ENCODE results near the gene SYT9.
A peak's percentile ranks its signal among the peaks of the same experiment; 100 is the strongest.

Gene SYT9

DNA sequence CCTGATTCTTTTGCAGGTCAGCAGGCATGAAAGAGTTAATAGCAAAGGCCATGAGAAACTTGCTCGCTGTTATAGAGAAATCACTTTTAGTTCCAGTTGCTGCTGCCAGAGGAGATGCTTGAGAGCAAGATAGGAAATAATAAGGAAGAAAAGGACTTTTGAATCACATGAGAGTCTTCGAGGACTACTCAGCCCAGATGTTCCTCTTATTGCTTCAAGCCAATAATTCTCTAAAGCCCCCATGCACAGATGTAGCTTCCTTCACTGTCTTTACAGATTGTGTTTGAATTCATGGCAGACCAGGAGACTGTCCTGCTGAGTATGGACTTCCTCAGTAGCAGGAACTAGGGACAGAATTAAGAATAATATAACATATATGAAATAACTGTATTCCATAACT lies 183.5 kb downstream of the SYT9 start:
- DNase-seq: no peak

DNA sequence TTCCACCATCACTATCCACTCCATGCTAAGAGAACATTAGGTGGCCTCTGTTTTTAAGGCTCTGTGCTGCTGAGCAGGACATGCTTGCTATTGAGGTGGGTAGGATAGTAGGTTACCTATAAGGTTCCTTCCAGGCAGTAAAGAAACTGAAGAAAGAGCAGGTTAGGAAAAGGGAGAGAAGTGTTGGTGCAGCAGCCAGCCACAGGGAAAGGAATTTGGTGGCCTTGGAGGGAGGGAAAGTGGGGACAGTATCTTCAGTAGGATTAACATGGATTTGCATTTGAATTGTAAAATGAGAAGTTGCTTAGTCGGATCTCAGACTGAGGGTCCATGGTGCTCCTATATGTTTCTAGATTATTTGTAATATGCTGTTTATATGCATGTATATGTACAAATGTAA lies 184.4 kb downstream of the SYT9 start:
- no peak for DNase-seq

DNA sequence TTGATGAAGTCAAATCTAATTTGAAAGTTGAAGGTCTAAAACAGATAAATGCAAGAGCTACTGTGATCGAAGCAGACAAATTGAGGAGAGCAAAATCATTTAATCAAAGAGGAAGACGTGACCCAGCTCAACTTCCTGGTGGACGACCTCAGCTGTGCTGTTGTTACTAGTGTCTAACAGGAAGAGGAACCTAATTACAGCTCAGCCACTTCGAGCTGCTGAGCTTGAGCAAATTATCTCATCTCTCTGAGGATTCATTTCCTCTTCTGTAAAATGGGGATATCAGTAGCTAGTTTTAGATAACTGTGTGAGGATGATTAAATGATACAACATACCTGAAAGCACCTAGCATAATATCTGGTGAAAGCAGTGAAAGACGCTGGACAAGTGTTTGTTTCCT lies 185.0 kb downstream of the SYT9 start:
- peak; percentile 27 to 39 for DNase-seq

DNA sequence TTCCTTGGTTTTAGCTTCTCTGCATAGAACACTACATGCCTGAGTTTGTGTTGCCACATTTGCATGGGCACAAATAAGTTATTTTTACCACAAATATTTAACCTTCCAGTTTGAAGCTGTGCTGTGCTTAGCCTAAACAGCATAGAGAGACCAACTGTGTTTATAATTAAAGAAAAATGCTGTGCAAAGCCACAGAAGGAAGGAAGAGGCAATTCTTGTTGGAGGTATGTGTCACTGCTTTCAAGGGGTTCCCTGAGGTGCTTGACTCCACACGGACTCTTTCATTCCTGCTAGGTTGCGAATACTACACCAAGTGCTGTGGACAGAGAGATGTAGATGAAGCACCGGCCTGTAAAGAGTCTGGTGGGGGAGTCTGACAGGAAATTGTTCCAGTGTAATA lies 186.0 kb downstream of the SYT9 start:
- DNase-seq: no peak

DNA sequence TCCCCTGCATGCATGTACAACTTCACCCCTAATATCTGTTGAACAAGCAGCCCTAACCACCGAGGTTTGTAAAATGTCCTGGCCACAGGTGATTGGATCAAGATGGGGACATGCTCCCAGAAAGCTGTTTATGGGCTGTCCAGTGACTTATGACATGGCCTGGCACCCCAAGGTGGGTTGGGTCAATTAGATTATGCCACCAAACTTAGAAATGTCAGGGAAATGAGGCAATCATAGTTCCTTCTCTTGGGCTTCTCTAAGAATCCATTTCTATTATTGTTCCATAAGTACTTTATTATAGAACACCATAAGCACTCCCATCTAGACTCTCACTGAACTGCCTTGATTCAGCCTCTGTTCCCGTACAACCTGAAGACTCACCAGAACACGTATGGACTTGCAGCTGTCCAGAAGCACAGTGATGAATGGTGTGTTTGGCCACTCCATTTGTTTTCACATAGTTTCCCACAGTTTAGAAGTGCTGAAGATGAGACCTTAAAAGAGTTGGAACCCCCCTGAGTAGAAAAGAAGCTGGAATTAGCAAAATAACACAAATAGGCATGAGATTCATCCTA lies 188.1 kb downstream of the SYT9 start:
- DNase-seq: no peak

DNA sequence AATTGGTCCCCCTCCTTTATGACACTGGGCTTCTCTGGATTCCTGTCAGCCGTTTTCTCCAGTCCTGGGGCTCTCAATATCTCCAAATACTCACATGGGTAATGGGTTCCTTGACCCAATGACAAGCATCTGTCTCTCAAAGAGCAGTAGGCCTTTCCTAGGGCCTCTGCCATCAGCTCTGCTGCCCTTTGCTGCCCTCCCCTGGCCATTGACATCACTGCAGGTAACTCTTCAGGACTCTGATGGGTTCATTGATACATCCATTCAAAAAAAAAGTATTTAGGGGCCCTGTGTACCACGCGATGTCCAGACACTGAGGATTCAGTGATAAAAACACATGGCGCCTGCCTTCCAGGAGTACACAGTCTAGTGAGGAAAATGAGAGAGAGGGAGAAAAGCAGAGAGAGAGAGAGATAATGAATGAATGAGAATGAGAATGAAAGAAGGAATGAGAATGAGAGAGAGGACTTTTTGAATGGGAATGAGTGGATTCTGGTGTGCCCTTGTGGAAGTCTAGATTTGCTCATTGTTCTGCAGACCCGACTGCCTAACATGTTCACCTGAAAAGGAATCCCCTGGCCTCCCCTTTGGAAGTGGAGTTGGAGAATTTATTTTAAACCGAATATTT lies 191.0 kb downstream of the SYT9 start:
- peak; percentile 63 to 64 for DNase-seq

DNA sequence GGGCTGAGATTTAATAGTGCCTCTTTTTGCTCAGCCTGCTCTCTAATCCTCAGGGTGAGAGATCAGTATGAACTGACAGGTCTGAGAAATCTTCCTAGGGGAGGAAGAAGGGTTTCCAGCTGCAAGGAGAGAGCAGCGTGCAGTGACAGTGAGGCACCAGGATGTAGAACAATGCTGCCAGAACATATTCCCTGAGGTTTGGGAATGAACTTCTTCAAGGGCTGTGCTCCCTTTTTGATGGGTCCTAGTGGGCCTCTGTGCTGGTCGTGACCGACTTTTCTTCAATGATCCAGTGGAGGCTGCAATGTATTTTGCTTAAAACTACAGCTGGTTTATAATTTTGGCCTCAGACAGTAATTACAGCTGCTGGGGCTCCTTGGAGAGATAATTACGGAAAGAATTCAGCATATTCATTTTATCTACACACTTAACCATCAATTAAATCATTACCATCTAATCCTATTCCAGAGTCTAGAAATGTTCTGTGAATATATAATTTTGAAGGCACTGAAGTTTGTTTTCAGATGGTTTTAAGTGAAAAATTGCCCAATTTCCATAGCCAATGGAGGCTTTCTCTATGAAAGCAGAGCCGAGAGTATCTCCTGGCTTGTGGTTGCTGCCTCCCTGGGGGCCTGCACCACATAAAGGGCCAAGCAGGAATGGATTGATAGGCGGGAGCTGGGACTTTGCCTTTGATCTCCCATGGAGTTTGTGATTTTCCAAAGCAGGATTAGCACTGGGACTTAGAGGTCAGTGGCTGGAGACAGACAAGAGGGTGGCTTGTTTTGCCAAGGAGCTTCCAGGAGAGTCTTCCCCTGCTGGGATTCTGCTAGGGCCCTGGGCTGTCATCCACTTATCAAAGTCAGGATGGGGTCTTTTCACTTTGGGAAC lies 192.6 kb downstream of the SYT9 start:
- no peak for DNase-seq

DNA sequence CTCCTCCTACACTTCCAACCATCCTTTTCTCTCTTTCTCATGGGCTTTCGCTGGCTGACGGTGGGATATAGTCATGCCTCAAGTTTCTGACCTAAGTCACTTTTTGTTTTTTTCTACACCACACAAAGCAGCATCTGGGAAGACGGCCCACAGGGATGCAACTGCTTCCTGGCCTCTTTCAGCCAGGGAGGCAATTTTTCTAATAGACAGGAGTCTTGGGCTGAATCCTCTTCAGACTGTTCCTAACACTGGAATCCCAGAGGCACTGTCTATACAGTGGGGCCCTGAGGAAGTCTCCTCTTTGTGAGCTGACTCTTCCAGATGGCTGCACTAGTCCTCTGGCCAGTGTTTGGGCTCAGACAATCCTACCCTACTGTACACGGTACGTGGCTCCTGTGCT lies 193.9 kb downstream of the SYT9 start:
- no peak for DNase-seq

DNA sequence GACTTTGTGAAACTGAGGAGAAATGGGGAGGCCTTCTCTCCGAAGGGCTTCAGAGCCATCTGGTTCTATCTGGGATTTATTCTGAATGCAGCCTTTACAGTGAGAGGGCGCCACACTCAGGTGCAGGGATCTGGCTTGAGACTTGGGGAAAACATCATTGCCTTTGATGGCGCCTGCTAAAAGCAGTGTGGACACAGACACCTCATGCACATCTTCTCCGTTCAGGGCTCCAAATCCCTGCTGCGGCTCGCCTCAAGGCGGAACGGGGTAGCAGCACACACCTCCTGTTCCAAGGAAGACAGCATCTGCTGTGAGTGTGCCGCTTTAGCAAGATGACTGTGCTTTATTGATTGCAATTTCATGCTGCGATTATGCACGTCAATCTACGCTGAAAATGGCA lies 196.5 kb downstream of the SYT9 start:
- DNase-seq: no peak

DNA sequence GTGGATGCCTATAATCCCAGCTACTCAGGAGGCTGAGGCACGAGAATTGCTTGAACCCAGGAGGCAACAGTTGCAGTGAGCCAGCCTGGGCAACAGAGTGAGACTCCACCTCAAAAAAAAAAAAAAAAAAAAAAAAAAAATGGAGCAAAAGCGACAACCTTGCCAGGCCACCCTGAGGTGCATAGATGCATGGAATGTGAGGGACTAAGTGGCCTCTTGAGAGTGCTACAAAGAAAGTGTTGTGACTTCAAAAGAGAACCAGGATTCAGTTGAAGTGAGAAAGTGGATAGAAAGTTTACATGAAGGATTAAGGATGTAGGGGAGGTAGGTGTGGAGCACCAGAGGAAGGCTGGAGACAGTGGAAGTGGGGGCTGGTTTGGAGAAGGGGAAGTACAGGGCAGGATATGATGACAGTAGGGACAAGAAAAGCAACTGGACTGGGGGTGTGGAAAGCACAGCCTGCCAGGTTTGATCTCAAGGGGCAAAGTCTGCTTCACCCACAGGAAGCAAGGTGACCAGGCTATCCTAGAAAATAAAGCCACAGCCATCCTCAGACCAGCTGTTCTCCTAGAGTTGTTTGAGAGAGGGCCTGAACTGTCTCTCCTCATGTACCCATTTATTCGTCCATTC lies 197.6 kb downstream of the SYT9 start:
- DNase-seq: no peak

DNA sequence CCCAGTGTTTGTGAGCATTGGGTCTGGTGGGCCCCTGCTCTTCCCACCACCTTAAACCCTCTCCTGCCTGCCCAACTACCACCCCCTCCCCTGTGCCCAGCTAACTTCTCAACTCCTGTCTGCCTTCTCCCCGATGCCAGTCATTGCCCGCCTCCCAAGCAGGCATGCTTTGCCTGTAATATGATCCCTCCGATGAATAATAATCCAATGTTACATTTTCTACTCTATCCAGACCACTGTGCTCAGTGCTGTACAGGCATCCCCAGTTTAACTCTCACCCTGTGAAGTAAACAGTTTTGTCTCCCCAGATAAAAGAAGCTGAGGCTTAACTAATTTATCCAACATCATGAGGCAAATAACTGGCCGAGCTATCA lies 198.1 kb downstream of the SYT9 start:
- DNase-seq: no peak

DNA sequence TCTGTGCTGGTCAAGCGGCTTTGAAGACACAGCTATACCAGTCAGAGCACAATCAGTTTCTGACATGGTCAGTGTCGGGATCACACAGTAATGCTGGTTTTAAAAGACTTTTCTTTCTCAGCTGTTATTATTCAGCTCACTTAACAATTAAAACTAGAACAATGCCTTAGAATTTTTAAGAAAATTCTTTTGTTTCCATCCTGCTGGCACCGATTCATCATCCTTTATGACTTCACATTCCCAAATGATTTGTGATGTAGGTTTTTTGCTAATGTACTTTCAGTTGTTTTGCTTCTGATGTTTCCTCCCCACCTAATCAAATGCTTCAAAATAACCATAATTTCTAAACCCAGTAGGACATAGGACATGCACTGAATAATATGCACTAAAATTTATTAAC lies 199.1 kb downstream of the SYT9 start:
- DNase-seq: no peak

DNA sequence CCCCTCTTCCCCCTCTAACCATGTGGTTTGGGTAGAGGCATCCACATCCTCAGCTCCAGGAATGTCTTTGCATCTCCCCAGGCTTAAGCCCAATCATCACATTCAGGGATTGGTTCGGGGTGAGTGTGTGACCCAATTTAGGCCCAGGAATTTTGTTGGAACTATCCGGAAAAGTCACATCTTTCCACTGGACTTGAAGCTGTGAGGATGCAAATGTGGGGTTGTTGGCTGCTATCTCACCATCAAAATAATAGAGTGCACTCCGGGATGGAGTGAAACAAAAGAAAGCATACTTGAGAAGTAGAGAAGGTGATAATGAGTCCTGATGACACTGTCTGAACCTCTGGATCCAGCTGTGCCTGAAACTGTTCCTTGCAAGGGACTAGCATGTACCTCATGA lies 199.8 kb downstream of the SYT9 start:
- DNase-seq: no peak

DNA sequence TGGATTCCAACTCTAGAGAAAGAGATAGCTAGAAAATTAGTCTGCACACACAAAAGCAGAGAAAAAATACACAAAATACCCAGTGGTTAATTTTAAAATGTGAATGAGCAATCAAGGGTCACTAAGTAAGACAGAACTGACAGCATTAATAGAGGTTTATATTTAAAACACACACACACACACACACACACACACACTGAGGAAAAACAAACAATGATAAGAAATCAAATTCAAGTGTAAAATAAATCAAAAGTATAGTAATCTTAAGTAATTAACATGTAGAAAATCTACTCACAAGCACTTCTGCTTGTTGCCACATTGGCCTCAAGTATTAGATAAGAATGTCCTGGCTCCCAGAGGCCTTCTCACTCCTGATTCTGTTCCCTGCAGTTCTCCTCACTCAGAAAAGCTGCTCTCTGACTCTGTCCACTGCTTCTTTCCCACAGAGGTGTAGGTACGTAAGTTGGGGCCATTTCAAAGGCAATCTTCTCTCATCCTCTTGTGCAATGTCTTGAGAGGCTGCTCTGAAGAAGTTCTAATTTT lies 200.3 kb downstream of the SYT9 start:
- DNase-seq: no peak

DNA sequence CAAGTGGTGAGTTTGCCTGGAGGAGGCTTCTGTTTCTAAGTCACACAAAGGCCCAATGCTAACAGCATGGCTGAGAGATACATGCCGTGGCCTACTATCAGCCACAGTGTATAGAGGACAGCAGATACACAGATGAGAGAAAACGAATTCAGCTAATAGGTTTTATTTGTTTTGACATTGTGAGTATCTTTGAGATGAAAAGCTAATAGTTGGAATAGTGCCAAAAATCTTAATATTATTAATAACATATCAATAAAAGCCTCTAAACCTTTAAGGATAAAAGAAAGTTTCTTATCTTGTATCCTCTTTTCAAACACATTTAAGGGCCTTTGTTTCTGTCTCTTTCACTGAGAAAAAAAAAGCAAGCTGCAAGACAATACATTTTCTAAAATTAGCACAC lies 203.2 kb downstream of the SYT9 start:
- no peak for DNase-seq

DNA sequence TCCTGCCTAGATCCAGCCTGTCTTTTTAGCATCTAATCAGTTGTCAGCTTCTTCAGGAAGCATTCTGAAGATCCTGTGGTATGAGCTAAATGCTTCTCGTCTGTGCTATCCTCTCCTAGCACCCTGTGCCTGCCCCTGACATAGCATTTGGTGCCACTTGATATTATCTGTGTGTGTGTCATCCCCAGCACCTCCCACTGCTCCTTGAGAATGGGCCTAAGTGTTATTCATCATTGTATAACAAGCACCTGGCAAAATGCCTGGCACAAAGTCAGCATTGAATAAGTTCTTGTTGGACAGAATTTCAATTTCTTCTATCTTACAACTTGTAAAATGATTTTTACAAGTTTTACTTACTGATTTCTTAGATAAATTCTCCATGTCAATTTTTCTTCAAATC lies 205.5 kb downstream of the SYT9 start:
- DNase-seq: no peak

DNA sequence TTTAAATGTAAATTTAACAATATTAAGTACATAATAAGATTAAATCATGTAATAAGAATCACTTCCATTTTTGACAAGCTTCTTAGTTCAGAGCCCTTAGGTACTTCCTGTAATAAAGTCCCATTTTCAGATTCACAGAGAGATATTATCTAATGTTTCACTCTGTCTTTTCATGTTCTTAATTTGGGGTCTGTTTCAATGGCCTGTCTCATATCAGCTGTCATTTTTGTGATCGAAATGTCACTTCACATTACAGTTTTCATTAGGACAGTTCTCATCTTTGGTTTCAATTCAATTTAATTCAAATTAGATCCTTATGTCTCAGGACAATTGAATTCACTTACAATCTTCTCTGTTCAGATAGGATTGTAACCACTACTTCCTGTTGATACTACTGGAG lies 211.0 kb downstream of the SYT9 start:
- no peak for DNase-seq

DNA sequence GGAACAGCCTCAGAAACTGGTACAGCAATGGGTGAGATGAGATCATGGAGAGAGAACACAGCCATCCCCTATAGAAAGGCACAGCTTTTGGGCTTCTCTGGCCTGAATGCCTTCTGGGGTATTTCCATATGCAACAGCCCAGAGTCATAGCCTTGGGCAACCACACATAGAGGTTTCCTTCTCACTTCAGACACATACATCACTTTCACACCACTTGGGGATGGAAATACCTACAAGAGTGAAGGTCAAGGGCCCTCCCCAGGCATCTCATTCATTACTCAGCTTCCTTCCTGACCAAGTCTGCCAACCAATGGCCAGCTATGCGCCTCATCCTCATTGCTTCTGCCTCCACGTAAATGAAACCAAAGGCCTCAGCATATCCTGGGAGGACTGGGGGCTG lies 215.9 kb downstream of the SYT9 start:
- no peak for DNase-seq

DNA sequence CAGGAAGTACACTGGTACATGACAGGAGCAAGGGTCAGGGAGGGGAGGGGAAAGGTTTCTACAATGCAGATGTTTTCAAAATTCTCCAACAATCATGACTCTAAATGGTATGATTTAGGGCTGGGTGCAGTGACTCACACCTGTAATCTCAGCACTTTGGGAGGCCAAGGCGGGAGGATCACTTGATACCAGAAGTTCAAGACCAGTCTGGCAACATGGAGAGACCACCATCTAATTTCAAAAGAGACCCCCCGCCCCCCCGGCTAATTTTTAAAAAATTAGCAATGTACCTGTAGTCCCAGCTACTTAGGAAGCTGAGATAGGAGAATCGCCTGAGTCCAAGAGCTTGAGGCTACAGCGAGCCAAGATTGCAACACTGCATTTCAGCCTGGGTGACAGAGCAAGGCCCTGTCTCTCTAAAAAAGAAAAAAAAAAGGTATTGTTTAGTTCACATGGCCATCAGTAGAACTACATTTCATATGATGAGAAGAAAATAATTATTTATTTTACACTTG lies 217.7 kb downstream of the SYT9 start:
- no peak for DNase-seq

DNA sequence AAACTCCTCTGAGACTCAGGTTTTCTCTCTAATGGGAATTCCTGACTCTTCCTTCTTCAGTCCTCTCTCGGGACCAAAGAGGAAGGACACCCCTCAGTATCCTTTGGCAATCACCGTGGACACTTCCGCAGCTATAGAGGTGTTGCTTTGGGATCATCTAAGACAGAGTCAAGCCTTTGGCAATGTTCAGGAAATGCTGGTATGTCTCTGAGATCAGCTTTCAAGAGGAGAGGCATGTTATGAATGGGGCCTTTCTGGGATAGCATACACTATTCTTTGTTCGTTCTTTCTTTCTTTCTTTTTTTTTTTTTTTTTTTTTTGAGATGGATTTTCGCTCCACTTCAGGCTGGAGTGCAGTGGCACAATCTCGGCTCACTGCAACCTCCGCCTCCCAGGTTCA lies 219.4 kb downstream of the SYT9 start:
- DNase-seq: no peak

DNA sequence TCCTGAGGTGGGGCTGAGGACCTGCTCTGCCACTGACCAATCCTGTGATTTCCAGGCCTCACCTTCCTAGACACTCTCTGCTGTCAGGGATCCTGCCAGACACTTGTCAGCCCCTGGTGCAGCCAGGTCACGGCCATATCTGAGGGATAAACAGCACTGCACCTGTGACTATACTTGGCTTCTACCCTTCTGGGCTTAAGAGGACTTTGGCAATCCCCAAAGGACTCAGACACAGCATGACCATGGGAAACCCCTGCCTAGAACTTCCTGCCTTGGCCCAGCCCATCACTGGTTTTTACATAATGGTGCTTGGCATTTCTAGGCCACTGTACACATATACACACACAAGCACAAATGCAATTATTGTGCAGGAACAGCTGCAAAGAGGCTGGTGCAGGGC lies 222.0 kb downstream of the SYT9 start:
- no peak for DNase-seq

DNA sequence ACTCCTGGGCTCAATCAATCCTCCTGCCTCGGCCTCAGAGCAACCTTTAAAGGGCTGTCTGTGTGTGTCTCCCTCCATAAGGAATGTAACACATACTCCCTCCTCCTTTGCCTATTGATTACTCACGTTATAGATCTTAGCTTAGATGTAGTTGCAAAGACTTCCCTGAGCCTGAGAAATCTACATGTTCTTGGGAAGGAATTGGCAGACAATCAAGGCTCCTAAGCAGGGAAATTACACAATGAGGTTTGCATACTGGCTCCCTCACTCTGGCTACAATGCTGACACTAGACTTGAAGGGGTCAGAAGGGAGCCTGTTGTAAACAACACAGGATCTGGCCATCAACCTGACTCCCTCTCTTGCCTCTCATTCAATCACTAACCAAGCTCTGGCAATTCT lies 228.4 kb downstream of the SYT9 start:
- no peak for DNase-seq

DNA sequence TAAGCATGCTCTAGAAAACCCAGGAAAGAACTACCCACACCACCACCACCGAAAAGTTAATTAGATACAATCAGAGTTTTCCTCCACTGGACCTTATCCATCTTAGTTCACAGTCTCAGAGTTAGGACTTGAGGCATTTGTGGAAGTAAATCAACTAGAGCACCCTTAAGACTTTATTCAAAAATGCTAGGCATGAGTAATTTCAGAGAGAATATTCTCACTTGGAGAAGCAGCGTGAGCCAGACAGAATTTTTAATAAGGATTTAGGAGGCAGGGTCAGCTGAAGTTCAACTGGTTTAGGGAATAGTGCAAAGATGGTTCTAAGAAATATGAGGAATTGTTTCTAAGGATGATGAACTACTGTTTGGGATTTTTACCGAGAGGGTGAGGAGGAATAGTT lies 232.4 kb downstream of the SYT9 start:
- no peak for DNase-seq
